H1 (cell line): Measurements from ENCODE around the gene PRKD1. TPM values are rescaled to one million over a fixed set of nuclear protein-coding genes. Genes with fewer than 3 reads are reported as not detected.

ENCODE experiments used
- CTCF ChIA-PET: fragments of 300-600 bp; sonication (Branson Sonifier 250); formaldehyde crosslinking; loops from one replicate; lab custom pipeline; 2021; ENCODE audit not compliant: partially characterized antibody; lab: Charles Lee
- POLR2A ChIA-PET: fragments of 300-600 bp; sonication (Branson Sonifier 250); formaldehyde crosslinking; loops from one replicate; lab custom pipeline; 2021; ENCODE audit warnings: inconsistent platforms; ENCODE audit not compliant: partially characterized antibody; lab: Charles Lee
- DNase-seq, 2 experiments: peaks; one replicate each; pipeline versions ENCODE4 v3.0.0 to v3.0.0-alpha.2; 2010 to 2022; ENCODE audit warnings: low spot score in 2 of 2, low read depth in 1 of 2, mixed read lengths in 1 of 2
- FAIRE-seq: peaks from 2 replicates; lab custom pipeline; 2011; peaks lifted over from hg19 to GRCh38; lab: Jason Lieb, UNC
- H2AFZ ChIP-seq: 2 replicates; pipeline ENCODE4 v1.8.1; 2012; ENCODE audit warnings: low read length, inconsistent platforms
- H2AK5ac ChIP-seq: 2 replicates; pipeline ENCODE4 v1.6.1; 2013; ENCODE audit warnings: low read depth, low read length
- H2BK120ac ChIP-seq: replicated peaks from 2 replicates; pipeline ENCODE3; 2013; ENCODE audit warnings: low read depth, low read length, inconsistent platforms
- H2BK12ac ChIP-seq: 2 replicates; pipeline ENCODE4 v1.6.1; 2013; ENCODE audit warnings: low read depth, low read length
- H2BK15ac ChIP-seq: 2 replicates; pipeline ENCODE4 v1.6.1; 2013; ENCODE audit warnings: low read length
- H2BK20ac ChIP-seq: 2 replicates; pipeline ENCODE4 v1.6.1; 2013; ENCODE audit warnings: low read length
- H2BK5ac ChIP-seq: 2 replicates; pipeline ENCODE4 v1.6.1; 2013; ENCODE audit warnings: low read depth, low read length
- H3K14ac ChIP-seq: 2 replicates; pipeline ENCODE4 v1.6.1; 2013; ENCODE audit warnings: inconsistent platforms; ENCODE audit not compliant: insufficient read length
- H3K18ac ChIP-seq: 2 replicates; pipeline ENCODE4 v1.6.1; 2013; ENCODE audit warnings: low read length; ENCODE audit errors: extremely low read depth
- H3K23ac ChIP-seq: 2 replicates; pipeline ENCODE4 v1.6.1; 2013; ENCODE audit warnings: inconsistent platforms; ENCODE audit not compliant: insufficient read length
- H3K23me2 ChIP-seq: 2 replicates; pipeline ENCODE4 v1.6.1; 2013; ENCODE audit warnings: low read depth, low read length
- H3K27ac ChIP-seq: 2 replicates; pipeline ENCODE4 v1.6.1; 2011; ENCODE audit warnings: low read depth, low read length, inconsistent platforms
- H3K27me3 ChIP-seq, 4 experiments: replicated peaks in 1 of 4; 1 replicate in 1 of 4; 2 replicates in 3 of 4; pipeline versions ENCODE4 v1.6.1 to v1.8.1; 2011 to 2013; ENCODE audit warnings: low read length in 3 of 4, mild to moderate bottlenecking in 3 of 4, inconsistent platforms in 2 of 4, mixed read lengths in 2 of 4, moderate library complexity in 1 of 4; ENCODE audit not compliant: control insufficient read depth in 3 of 4, insufficient read depth in 3 of 4; ENCODE audit errors: extremely low read depth in 1 of 4
- H3K36me3 ChIP-seq, 4 experiments: 2 replicates each; pipeline versions ENCODE4 v1.6.1 to v1.8.1; 2011 to 2013; ENCODE audit warnings: mild to moderate bottlenecking in 4 of 4, low read length in 3 of 4, moderate library complexity in 2 of 4, control low read depth in 1 of 4, inconsistent platforms in 1 of 4; ENCODE audit not compliant: insufficient read depth in 4 of 4, control insufficient read depth in 2 of 4
- H3K4ac ChIP-seq: replicated peaks from 2 replicates; pipeline ENCODE3; 2013; ENCODE audit warnings: low read length, low read depth, mixed read lengths, inconsistent platforms; ENCODE audit not compliant: insufficient read length
- H3K4me1 ChIP-seq, 4 experiments: replicated peaks in 1 of 4; 1 replicate in 1 of 4; 2 replicates in 3 of 4; pipeline versions ENCODE4 v1.6.1 to v1.8.1; 2011 to 2013; ENCODE audit warnings: low read length in 3 of 4, inconsistent platforms in 2 of 4, mixed read lengths in 1 of 4; ENCODE audit not compliant: insufficient read depth in 4 of 4, control insufficient read depth in 3 of 4
- H3K4me2 ChIP-seq, 2 experiments: 2 replicates each; pipeline versions ENCODE4 v1.6.1 to v1.8.1; 2011 to 2013; ENCODE audit warnings: low read depth in 2 of 2, low read length in 2 of 2, control low read depth in 1 of 2, inconsistent platforms in 1 of 2, mild to moderate bottlenecking in 1 of 2; ENCODE audit not compliant: insufficient read depth in 1 of 2
- H3K4me3 ChIP-seq, 4 experiments: fragments of 200-600, 300-600 bp in 1 of 4; sonication (generic), shearing (Covaris generic), sonication (Bioruptor Twin) in 1 of 4; 2 replicates each; pipeline versions ENCODE4 v1.5.1 to v1.8.1; 2011 to 2016; ENCODE audit warnings: low read length in 4 of 4, low read depth in 3 of 4, control low read depth in 2 of 4, inconsistent platforms in 2 of 4, mild to moderate bottlenecking in 2 of 4, mixed read lengths in 1 of 4, moderate library complexity in 1 of 4; ENCODE audit not compliant: insufficient read depth in 2 of 4; ENCODE audit errors: extremely low read depth in 1 of 4
- H3K56ac ChIP-seq: replicated peaks from 2 replicates; pipeline ENCODE3; 2013; ENCODE audit warnings: low read depth, mild to moderate bottlenecking, mixed read lengths, low read length, inconsistent platforms; ENCODE audit not compliant: insufficient read length
- H3K79me1 ChIP-seq: 2 replicates; pipeline ENCODE4 v1.6.1; 2013; ENCODE audit warnings: low read depth, low read length, control low read depth
- H3K79me2 ChIP-seq, 2 experiments: 2 replicates each; pipeline versions ENCODE4 v1.6.1 to v1.8.1; 2012 to 2013; ENCODE audit warnings: low read length in 2 of 2, mild to moderate bottlenecking in 2 of 2, inconsistent platforms in 1 of 2; ENCODE audit not compliant: insufficient read depth in 2 of 2, control insufficient read depth in 1 of 2
- H3K9ac ChIP-seq, 4 experiments: replicated peaks in 1 of 4; 1 replicate in 1 of 4; 2 replicates in 3 of 4; pipeline versions ENCODE4 v1.6.1 to v1.8.1; 2011 to 2013; ENCODE audit warnings: low read depth in 3 of 4, low read length in 3 of 4, control low read depth in 2 of 4, mild to moderate bottlenecking in 2 of 4, moderate library complexity in 2 of 4, inconsistent platforms in 1 of 4; ENCODE audit errors: extremely low read depth in 1 of 4
- H3K9me3 ChIP-seq, 2 experiments: 2 replicates each; pipeline versions ENCODE4 v1.6.1 to v1.8.1; 2012 to 2013; ENCODE audit warnings: mild to moderate bottlenecking in 2 of 2, moderate library complexity in 2 of 2, control low read depth in 1 of 2, inconsistent platforms in 1 of 2, low read depth in 1 of 2, low read length in 1 of 2, mixed read lengths in 1 of 2; ENCODE audit not compliant: insufficient read depth in 2 of 2
- H4K20me1 ChIP-seq, 2 experiments: replicated peaks in 1 of 2; 2 replicates each; pipeline versions ENCODE3 to v1.8.1; 2011 to 2013; ENCODE audit warnings: inconsistent platforms in 2 of 2, low read length in 2 of 2, mild to moderate bottlenecking in 1 of 2; ENCODE audit not compliant: insufficient read depth in 2 of 2, control insufficient read depth in 1 of 2
- H4K5ac ChIP-seq: 2 replicates; pipeline ENCODE4 v1.6.1; 2013; ENCODE audit warnings: low read length, low read depth, mixed read lengths, inconsistent platforms; ENCODE audit not compliant: insufficient read length
- H4K8ac ChIP-seq: 2 replicates; pipeline ENCODE4 v1.8.0; 2013; ENCODE audit warnings: mild to moderate bottlenecking, moderate library complexity, low read length, inconsistent platforms; ENCODE audit not compliant: insufficient read depth; ENCODE audit errors: extremely low read depth
- H4K91ac ChIP-seq: replicated peaks from 2 replicates; pipeline ENCODE3; 2013; ENCODE audit warnings: low read length, mixed read lengths, inconsistent platforms; ENCODE audit not compliant: insufficient read length
- BCL11A ChIP-seq, 2 experiments: IDR thresholded peaks; one replicate each; pipeline ENCODE4 v1.6.1; 2011; ENCODE audit warnings: low read depth in 2 of 2, low read length in 2 of 2, mild to moderate bottlenecking in 2 of 2
- BRCA1 ChIP-seq: IDR thresholded peaks from 2 replicates; pipeline ENCODE4 v1.6.1; 2012; ENCODE audit warnings: low read depth, low read length, improper control_type of control experiment
- CREB1 ChIP-seq: IDR thresholded peaks from 2 replicates; pipeline ENCODE4 v1.6.1; 2012; ENCODE audit warnings: inconsistent platforms
- KDM5A ChIP-seq: fragments of 200-600 bp; IDR thresholded peaks from 2 replicates; pipeline ENCODE4 v1.7.1; 2012; ENCODE audit warnings: mild to moderate bottlenecking, low read length, inconsistent platforms, mixed read lengths
- WGBS, 2 experiments: shearing (Covaris generic) in 1 of 2; methylation state at CpG; one replicate each; pipeline versions ENCODE4 v1.1.6 to v1.1.7; 2013 to 2015; ENCODE audit warnings: low lambda C conversion rate in 2 of 2, mixed read lengths in 2 of 2, inconsistent platforms in 1 of 2, low coverage in 1 of 2, missing lambda C conversion rate in 1 of 2; ENCODE audit not compliant: insufficient replicate concordance in 2 of 2, insufficient coverage in 1 of 2, insufficient read length in 1 of 2; ENCODE audit errors: extremely low coverage in 1 of 2, missing lambda C conversion rate in 1 of 2; 5-methylcytosine and 5-hydroxymethylcytosine counted together
- polyA plus RNA-seq, 7 experiments: library from polyadenylated mRNA; depleted of rRNA in 3 of 7; stranded (reverse) in 5 of 7; unstranded in 2 of 7; fragments of >200 nt in 5 of 7; fragments of 200-250 nt in 2 of 7; gene quantifications; 1 replicate in 5 of 7; 2 replicates in 1 of 7; 4 replicates in 1 of 7; pipeline versions ENCODE4 v1.2.1 to v1.2.3, GENCODE V29; 2011 to 2013; ENCODE audit warnings: missing spikeins in 2 of 7, mixed read lengths in 2 of 7
- total RNA-seq: library from RNA; stranded (reverse); fragmentation: NEBNext Ultra II Directional; extraction: Animal tissue kit (Norgen Biotek cat#: 25700); gene quantifications from 2 replicates; pipeline ENCODE4 v1.2.1, GENCODE V29; 2021

PRKD1 gene
- total and polyA plus RNA-seq, 2 of the 8 experiments (the other 6 are each of a cell fraction or from before 2014, with no cell fraction given): 3.6 to 6.8 TPM

GRCh38 chr14:29829851-29830250 lies 97.8 kb downstream of the PRKD1 start:
- Histone ChIP-seq H3K23ac (no peak overlapping the region), H3K23me2 (no peaks in the 10 kb centered on the region), H2BK12ac (no peak overlapping the region), H3K79me2 (no peaks in the 10 kb centered on the region), H3K4ac (no peak overlapping the region), H2BK120ac (no peak overlapping the region), H3K4me3 (no peak overlapping the region), H4K91ac (no peak overlapping the region), H3K27ac (no peak overlapping the region), H3K79me1 (no peaks in the 10 kb centered on the region), H3K4me1 (no peaks in the 10 kb centered on the region), H3K14ac (no peak overlapping the region), H3K27me3 (no peaks in the 10 kb centered on the region), H4K20me1 (no peaks in the 10 kb centered on the region), H2BK5ac (no peak overlapping the region), H3K36me3 (no peaks in the 10 kb centered on the region), H3K4me2 (no peak overlapping the region), H4K8ac (no peak overlapping the region), H3K56ac (no peak overlapping the region), H2AFZ (no peak overlapping the region), H3K9ac (no peak overlapping the region), H4K5ac (no peak overlapping the region), H3K18ac (no peak overlapping the region), H2AK5ac (no peak overlapping the region), H2BK20ac (no peak overlapping the region), H3K9me3 (no peaks in the 10 kb centered on the region), H2BK15ac (no peak overlapping the region)
- no peak for FAIRE-seq
- CTCF ChIA-PET: no interaction called here
- DNase-seq: no peak
- WGBS, 2 experiments: 93% methylated on average over 2 of the region's 2 CpGs; no CpG with 5 or more reads in 1 of the 2 experiments
- POLR2A ChIA-PET: no interaction called here
- TF ChIP-seq CREB1: no peak
- no peak for TF ChIP-seq BCL11A (IDR thresholded peaks at IDR 0.05; ENCODE audit: low read depth in 2 of 2, low read length in 2 of 2)
- no peak for TF ChIP-seq KDM5A
- TF ChIP-seq BRCA1: no peak
